ENCODE measurements around the gene BANK1. TPM values are rescaled to one million over a fixed set of nuclear protein-coding genes. Genes with fewer than 3 reads are reported as not detected.

Gene BANK1
- total and polyA plus RNA-seq, 5 donors, result 0.20 to 1.3 (median 0.78) TPM

DNA sequence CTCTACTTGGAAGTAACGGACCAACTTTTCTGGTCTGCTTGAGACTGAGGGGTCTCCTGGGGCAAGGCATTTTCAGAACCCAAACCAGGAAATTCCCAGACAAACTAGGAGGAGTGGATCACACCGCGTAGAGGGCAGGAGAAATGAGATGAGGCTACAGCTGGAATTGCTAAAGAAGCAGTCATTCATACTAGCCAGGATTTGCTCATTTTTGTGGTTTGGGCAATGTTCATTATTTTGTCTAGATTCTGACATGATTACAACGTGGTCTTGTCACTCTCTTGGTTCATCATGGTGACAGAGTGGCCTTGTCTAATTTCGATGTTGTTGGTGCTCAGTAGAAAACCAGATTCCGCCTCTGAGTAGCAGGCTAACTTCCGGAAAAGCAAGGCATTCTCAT lies 63.2 kb downstream of the BANK1 start:
- H3K27ac ChIP-seq (ENCODE audit: low read length), result no peak overlapping the region
- DNase-seq (no peak), ATAC-seq (no peak)
- intact Hi-C loops (cut with DNase I), result no loop called here
- no peaks in the 10 kb centered on the region for H3K4me1 ChIP-seq (ENCODE audit: control insufficient read depth, insufficient read depth, low read length)
- H3K4me3 ChIP-seq (ENCODE audit: low read length), result no peak overlapping the region
- 75% methylated on average over 7 of the region's 7 CpGs for WGBS
- H3K27me3 ChIP-seq (ENCODE audit: control insufficient read depth, insufficient read depth), result no peaks in the 10 kb centered on the region
- no peaks in the 10 kb centered on the region for H3K9me3 ChIP-seq (ENCODE audit: control insufficient read depth, low read length)

DNA sequence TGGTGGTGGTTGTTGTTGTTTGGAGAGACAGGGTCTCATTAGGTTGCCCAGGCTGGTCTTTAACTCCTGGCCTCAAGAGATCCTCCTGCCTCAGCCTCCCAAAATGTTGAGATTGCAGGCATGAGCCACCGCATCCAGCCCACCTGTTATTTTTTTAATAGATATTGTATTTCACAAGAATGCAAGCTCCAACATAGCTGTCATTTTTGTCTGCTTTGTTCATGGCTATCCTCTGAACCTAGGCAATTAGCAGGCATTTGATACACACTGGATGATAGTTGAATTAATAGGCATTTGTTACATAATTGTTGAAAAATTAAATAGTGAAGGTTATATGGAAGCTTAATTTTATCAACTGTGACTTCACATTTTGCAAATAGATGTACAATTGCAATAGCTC lies 64.7 kb downstream of the BANK1 start:
- Histone ChIP-seq H3K27ac (ENCODE audit: low read length) (no peak overlapping the region), H3K27me3 (ENCODE audit: control insufficient read depth, insufficient read depth) (no peaks in the 10 kb centered on the region), H3K9me3 (ENCODE audit: control insufficient read depth, low read length) (no peaks in the 10 kb centered on the region), H3K4me3 (ENCODE audit: low read length) (no peak overlapping the region), H3K4me1 (ENCODE audit: control insufficient read depth, insufficient read depth, low read length) (no peaks in the 10 kb centered on the region)
- ATAC-seq (no peak), DNase-seq (no peak)
- 93% methylated on average over 1 of the region's 1 CpG for whole genome bisulfite sequencing
- intact Hi-C loops (cut with DNase I), result no loop called here

DNA sequence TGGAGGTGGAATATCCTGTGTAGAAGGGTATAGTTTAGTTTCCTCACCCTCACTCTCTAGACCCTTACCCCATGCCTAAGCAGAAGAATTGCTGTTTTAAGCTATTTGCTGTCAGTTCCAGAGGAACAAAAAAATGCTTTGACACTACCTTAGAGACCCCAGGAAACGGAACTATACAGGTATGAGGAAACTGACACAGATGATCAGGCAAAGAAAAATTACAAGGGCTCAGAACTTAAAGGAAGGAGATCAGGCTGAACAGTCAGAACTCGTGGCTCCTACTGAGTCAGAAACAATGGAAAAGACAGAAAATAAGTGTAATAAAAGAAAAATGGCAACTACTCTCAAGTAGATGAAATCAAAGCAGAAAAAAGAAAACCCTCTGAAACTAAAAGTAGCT lies 65.6 kb downstream of the BANK1 start:
- ATAC-seq (no peak), DNase-seq (no peak)
- 68% methylated on average over 2 of the region's 2 CpGs for WGBS
- no peaks in the 10 kb centered on the region for H3K27me3 ChIP-seq (ENCODE audit: control insufficient read depth, insufficient read depth)
- intact Hi-C loops (cut with DNase I), result no loop called here
- no peak overlapping the region for H3K27ac ChIP-seq (ENCODE audit: low read length)
- no peaks in the 10 kb centered on the region for H3K9me3 ChIP-seq (ENCODE audit: control insufficient read depth, low read length)
- no peaks in the 10 kb centered on the region for H3K4me1 ChIP-seq (ENCODE audit: control insufficient read depth, insufficient read depth, low read length)
- no peak overlapping the region for H3K4me3 ChIP-seq (ENCODE audit: low read length)

DNA sequence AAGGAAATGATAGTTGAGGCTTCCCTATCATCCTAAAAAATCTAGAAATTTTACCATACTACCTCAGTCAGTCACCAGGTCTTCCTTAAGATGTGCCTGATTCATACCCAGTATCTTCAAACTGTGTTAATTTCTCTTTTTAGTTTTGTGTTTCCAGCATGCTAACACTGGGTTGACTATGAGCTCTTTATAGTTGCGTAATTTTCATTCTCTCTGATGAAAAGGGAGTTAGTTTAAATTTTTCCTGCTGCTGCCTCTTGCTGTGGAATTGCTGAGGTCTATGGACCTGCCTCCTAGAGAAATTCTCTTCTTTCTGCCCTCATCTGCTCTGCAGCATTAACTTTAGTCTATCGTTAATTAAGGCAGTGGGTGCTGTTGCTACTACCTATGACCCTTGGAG lies 66.6 kb downstream of the BANK1 start:
- DNase-seq, result no peak
- Histone ChIP-seq H3K27ac (ENCODE audit: low read length) (no peak overlapping the region), H3K4me3 (ENCODE audit: low read length) (no peak overlapping the region), H3K27me3 (ENCODE audit: control insufficient read depth, insufficient read depth) (no peaks in the 10 kb centered on the region), H3K9me3 (ENCODE audit: control insufficient read depth, low read length) (no peaks in the 10 kb centered on the region), H3K4me1 (ENCODE audit: control insufficient read depth, insufficient read depth, low read length) (no peaks in the 10 kb centered on the region)
- intact Hi-C loops (cut with DNase I), result no loop called here
- no peak for ATAC-seq
- WGBS, result 95% methylated on average over 2 of the region's 2 CpGs

DNA sequence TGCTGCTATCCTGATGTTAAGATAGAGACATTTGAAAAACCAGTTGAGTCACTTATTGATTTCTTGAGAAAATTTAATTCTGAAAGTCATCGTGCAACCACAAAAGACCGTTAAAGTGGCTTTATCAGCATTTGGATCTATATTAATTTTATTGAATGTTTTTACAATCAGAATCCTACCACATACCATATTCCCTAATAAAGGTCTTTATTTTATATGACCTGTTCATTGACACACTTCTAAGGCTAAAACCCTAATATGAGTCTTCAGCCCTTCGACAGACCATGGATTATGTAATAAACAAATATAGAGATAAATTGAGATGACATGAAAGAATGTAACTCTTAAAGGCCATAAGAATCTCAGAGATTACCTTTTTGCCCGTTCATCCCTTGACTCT lies 68.1 kb downstream of the BANK1 start:
- Histone ChIP-seq H3K9me3 (ENCODE audit: control insufficient read depth, low read length) (no peaks in the 10 kb centered on the region), H3K27ac (ENCODE audit: low read length) (no peak overlapping the region), H3K4me1 (ENCODE audit: control insufficient read depth, insufficient read depth, low read length) (no peaks in the 10 kb centered on the region), H3K4me3 (ENCODE audit: low read length) (no peak overlapping the region), H3K27me3 (ENCODE audit: control insufficient read depth, insufficient read depth) (no peaks in the 10 kb centered on the region)
- DNase-seq, result no peak
- WGBS, result 84% methylated on average over 4 of the region's 4 CpGs
- intact Hi-C loops (cut with DNase I), result no loop called here
- no peak for ATAC-seq

DNA sequence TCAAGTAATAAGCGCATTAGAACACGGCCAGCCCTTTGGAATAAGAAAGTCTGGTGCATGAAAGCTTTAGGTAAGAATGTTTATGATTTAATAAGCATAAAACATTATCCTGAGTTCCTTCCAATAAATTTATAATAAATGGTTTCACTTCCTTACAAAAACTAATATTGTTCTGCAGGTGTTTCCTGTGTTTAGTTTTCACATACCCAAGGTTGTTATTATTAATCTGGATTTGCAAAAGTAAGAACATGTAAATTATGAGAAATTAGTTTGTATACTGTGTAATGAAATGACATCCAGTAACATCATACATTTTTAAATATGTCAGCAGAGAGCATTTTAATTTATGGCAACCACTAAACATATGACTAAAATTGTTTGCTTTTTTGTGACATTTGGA lies 72.1 kb downstream of the BANK1 start:
- no peak overlapping the region for H3K4me3 ChIP-seq (ENCODE audit: low read length)
- H3K9me3 ChIP-seq (ENCODE audit: control insufficient read depth, low read length), result no peaks in the 10 kb centered on the region
- no peak overlapping the region for H3K27ac ChIP-seq (ENCODE audit: low read length)
- intact Hi-C loops (cut with DNase I), result no loop called here
- no peak for ATAC-seq
- no peaks in the 10 kb centered on the region for H3K27me3 ChIP-seq (ENCODE audit: control insufficient read depth, insufficient read depth)
- no peak for DNase-seq
- H3K4me1 ChIP-seq (ENCODE audit: control insufficient read depth, insufficient read depth, low read length), result no peaks in the 10 kb centered on the region
- WGBS, result 86% methylated on average over 2 of the region's 2 CpGs

GRCh38 chr4:101864660-101865059 lies 74.1 kb downstream of the BANK1 start:
- no peaks in the 10 kb centered on the region for H3K9me3 ChIP-seq (ENCODE audit: control insufficient read depth, low read length)

GRCh38 chr4:101865501-101866062 lies 75.1 kb downstream of the BANK1 start:
- Histone ChIP-seq H3K9me3 (ENCODE audit: control insufficient read depth, low read length) (no peaks in the 10 kb centered on the region), H3K27ac (ENCODE audit: low read length) (no peak overlapping the region), H3K4me3 (ENCODE audit: low read length) (no peak overlapping the region), H3K4me1 (ENCODE audit: control insufficient read depth, insufficient read depth, low read length) (no peaks in the 10 kb centered on the region), H3K27me3 (ENCODE audit: control insufficient read depth, insufficient read depth) (no peaks in the 10 kb centered on the region)
- DNase-seq (no peak), ATAC-seq (no peak)
- WGBS, result 44% methylated on average over 3 of the region's 3 CpGs
- intact Hi-C loops (cut with DNase I), result no loop called here

More at GRCh38 chr4:101864660-101865059, 74.1 kb downstream of the BANK1 start:
- intact Hi-C loops (cut with DNase I), result no loop called here
- DNase-seq, result no peak
- Histone ChIP-seq H3K4me1 (ENCODE audit: control insufficient read depth, insufficient read depth, low read length) (no peaks in the 10 kb centered on the region), H3K27me3 (ENCODE audit: control insufficient read depth, insufficient read depth) (no peaks in the 10 kb centered on the region), H3K4me3 (ENCODE audit: low read length) (no peak overlapping the region), H3K27ac (ENCODE audit: low read length) (no peak overlapping the region)
- 92% methylated on average over 2 of the region's 2 CpGs for WGBS
- ATAC-seq, result no peak

GRCh38 chr4:101870874-101871273 lies 80.3 kb downstream of the BANK1 start:
- no peaks in the 10 kb centered on the region for H3K9me3 ChIP-seq (ENCODE audit: control insufficient read depth, low read length)
- H3K27ac ChIP-seq (ENCODE audit: low read length), result no peak overlapping the region
- no peak for ATAC-seq
- WGBS, result 52% methylated on average over 1 of the region's 1 CpG
- no peak for DNase-seq
- H3K27me3 ChIP-seq (ENCODE audit: control insufficient read depth, insufficient read depth), result no peaks in the 10 kb centered on the region
- no peaks in the 10 kb centered on the region for H3K4me1 ChIP-seq (ENCODE audit: control insufficient read depth, insufficient read depth, low read length)
- no peak overlapping the region for H3K4me3 ChIP-seq (ENCODE audit: low read length)
- intact Hi-C loops (cut with DNase I), result no loop called here

DNA sequence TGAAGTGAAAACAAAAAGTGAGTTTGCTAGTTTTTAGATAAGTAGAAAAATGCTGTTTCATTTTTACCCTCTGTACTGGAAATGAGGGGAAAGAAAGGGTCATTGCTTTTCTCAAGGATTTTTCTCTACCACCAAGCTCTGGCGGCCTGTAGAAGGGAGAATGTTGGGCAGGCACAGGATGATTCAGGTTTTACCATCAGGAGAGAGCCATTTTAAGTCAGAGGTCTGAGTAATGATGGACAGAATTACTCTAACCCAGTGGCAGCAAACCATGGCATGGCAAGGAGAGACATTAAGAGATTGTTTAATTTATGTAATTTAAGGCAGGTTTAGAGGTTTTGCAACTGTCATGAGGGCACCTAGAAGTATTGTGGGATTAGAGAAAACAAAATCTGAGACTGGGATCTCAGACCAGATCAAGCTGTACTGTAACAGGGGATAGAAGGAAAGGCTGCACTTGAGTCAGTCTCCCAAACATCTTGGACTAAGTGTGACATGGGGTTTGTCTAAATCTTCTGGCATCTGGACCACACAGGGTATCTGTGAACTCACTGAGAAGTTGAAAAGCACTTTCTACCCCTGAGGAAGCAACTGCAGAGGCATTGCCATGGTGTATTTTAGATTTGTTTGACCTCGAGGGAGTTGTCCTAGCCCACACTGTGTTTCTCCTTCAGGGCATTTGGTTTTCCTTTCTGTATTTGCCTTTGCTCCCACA lies 81.6 kb downstream of the BANK1 start:
- intact Hi-C loops (cut with DNase I), result no loop called here
- H3K27ac ChIP-seq (ENCODE audit: low read length), result no peak overlapping the region
- WGBS, result 68% methylated on average over 2 of the region's 2 CpGs
- H3K9me3 ChIP-seq (ENCODE audit: control insufficient read depth, low read length), result no peaks in the 10 kb centered on the region
- no peak overlapping the region for H3K4me3 ChIP-seq (ENCODE audit: low read length)
- ATAC-seq (no peak), DNase-seq (no peak)
- H3K4me1 ChIP-seq (ENCODE audit: control insufficient read depth, insufficient read depth, low read length), result no peaks in the 10 kb centered on the region
- H3K27me3 ChIP-seq (ENCODE audit: control insufficient read depth, insufficient read depth), result no peaks in the 10 kb centered on the region

DNA sequence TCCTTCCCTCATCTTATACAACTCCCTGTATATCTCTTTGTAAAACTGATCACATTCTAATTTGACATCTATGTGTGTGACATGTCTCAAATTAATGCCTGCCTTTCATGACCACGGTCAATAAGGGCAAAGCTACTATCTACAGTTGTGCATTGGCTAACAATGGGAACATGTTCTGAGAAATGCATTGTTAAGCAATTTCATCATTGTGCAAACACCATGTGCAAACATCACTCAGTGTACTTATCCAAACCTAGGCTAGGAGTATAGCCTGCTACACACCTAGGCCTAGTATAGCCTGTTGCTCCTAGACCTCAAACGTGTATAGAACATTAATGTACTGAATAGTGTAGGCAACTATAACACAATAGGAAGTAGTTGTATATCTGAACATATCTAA lies 95.0 kb downstream of the BANK1 start:
- Histone ChIP-seq H3K27ac (ENCODE audit: low read length) (no peak overlapping the region), H3K4me3 (ENCODE audit: low read length) (no peak overlapping the region), H3K9me3 (ENCODE audit: control insufficient read depth, low read length) (no peaks in the 10 kb centered on the region), H3K27me3 (ENCODE audit: control insufficient read depth, insufficient read depth) (no peaks in the 10 kb centered on the region), H3K4me1 (ENCODE audit: control insufficient read depth, insufficient read depth, low read length) (no peaks in the 10 kb centered on the region)
- 47% methylated on average over 2 of the region's 2 CpGs for WGBS
- intact Hi-C loops (cut with DNase I), result no loop called here
- ATAC-seq, result no peak
- DNase-seq, result no peak

- ATAC-seq (no peak), DNase-seq (no peak)
- intact Hi-C loops (cut with DNase I), result no loop called here
- 78% methylated on average over 3 of the region's 3 CpGs for WGBS
- H3K27me3 ChIP-seq (ENCODE audit: control insufficient read depth, insufficient read depth), result no peaks in the 10 kb centered on the region
- no peaks in the 10 kb centered on the region for H3K4me1 ChIP-seq (ENCODE audit: control insufficient read depth, insufficient read depth, low read length)
- H3K4me3 ChIP-seq (ENCODE audit: low read length), result no peak overlapping the region
- H3K9me3 ChIP-seq (ENCODE audit: control insufficient read depth, low read length), result no peaks in the 10 kb centered on the region
- no peak overlapping the region for H3K27ac ChIP-seq (ENCODE audit: low read length)
Measured at GRCh38 chr4:101886826-101887225, 96.3 kb downstream of the BANK1 start.

Data from right cardiac atrium (tissue), 5 donors.